ENCODE data around the gene FKBP5.

Gene FKBP5

GRCh38 chr6:35622283-35622682 lies 66.4 kb downstream of the FKBP5 start:
- Histone ChIP-seq H3K36me3 (ENCODE audit: insufficient read depth, low read length) (no peaks in the 10 kb centered on the region), H3K4me2 (ENCODE audit: insufficient read depth, low read length) (no peak overlapping the region), H3K27me3 (ENCODE audit: insufficient read depth, low read length, poor library complexity) (peaks cover 15% of the 10 kb centered on the region), H3K9me3 (ENCODE audit: insufficient read depth, low read length, severe bottlenecking) (no peaks in the 10 kb centered on the region), H2AFZ (ENCODE audit: low read depth, low read length) (no peak overlapping the region), H3K9ac (ENCODE audit: low read depth, low read length) (no peak overlapping the region), H3K4me3 (ENCODE audit: low read depth in 1 of 2, low read length in 2 of 2) (no peak overlapping the region), H4K20me1 (ENCODE audit: insufficient read depth, low read length) (no peaks in the 10 kb centered on the region), H3K4me1 (ENCODE audit: insufficient read depth, low read length) (no peaks in the 10 kb centered on the region), H3K27ac (ENCODE audit: low read length) (no peak overlapping the region), H3K79me2 (ENCODE audit: insufficient read depth, low read length) (no peaks in the 10 kb centered on the region)
- ATAC-seq (ENCODE audit: insufficient read depth, low read depth), result no peak
- TF ChIP-seq CTCF (IDR thresholded peaks at IDR 0.05; ENCODE audit: borderline replicate concordance, extremely low read depth, low read length, poor library complexity, severe bottlenecking) (no peak), EZH2 (IDR thresholded peaks at IDR 0.05; ENCODE audit: borderline replicate concordance, low read depth, low read length, severe bottlenecking) (no peak)
- DNase-seq, result no peak

DNA sequence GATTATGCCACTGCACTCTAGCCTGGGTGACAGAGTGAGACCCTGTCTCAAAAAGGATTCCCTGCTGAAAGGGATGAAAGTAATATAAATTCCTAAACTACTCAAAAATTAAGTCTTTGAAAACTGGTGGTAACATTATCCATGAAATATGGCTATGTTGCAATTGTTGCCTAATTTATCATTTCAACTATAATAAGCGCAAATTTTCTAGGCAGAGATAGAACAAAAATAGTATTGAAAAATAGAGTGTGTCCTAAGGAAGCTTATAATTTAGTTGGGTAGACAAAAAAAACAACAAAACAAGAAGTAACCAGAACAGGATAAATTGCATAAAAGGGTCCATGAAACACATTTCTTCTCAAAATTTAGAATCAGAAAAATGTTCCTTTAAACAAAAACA lies 68.0 kb downstream of the FKBP5 start:
- H3K27ac ChIP-seq (ENCODE audit: low read length), result no peak overlapping the region
- ATAC-seq (ENCODE audit: insufficient read depth, low read depth) (no peak), DNase-seq (no peak)
- H3K36me3 ChIP-seq (ENCODE audit: insufficient read depth, low read length), result no peaks in the 10 kb centered on the region
- H3K27me3 ChIP-seq (ENCODE audit: insufficient read depth, low read length, poor library complexity), result peaks cover 13% of the 10 kb centered on the region
- H3K4me3 ChIP-seq (ENCODE audit: low read depth in 1 of 2, low read length in 2 of 2), result no peak overlapping the region
- H3K79me2 ChIP-seq (ENCODE audit: insufficient read depth, low read length), result no peaks in the 10 kb centered on the region
- H3K9me3 ChIP-seq (ENCODE audit: insufficient read depth, low read length, severe bottlenecking), result no peaks in the 10 kb centered on the region
- no peak for TF ChIP-seq EZH2 (IDR thresholded peaks at IDR 0.05; ENCODE audit: borderline replicate concordance, low read depth, low read length, severe bottlenecking)
- TF ChIP-seq CTCF (IDR thresholded peaks at IDR 0.05; ENCODE audit: borderline replicate concordance, extremely low read depth, low read length, poor library complexity, severe bottlenecking), result no peak
- H2AFZ ChIP-seq (ENCODE audit: low read depth, low read length), result no peak overlapping the region
- H3K4me1 ChIP-seq (ENCODE audit: insufficient read depth, low read length), result no peaks in the 10 kb centered on the region
- H3K9ac ChIP-seq (ENCODE audit: low read depth, low read length), result no peak overlapping the region
- no peak overlapping the region for H3K4me2 ChIP-seq (ENCODE audit: insufficient read depth, low read length)
- no peaks in the 10 kb centered on the region for H4K20me1 ChIP-seq (ENCODE audit: insufficient read depth, low read length)

GRCh38 chr6:35613762-35614161 lies 75.0 kb downstream of the FKBP5 start:
- H3K4me1 ChIP-seq (ENCODE audit: insufficient read depth, low read length), result no peaks in the 10 kb centered on the region
- no peaks in the 10 kb centered on the region for H3K36me3 ChIP-seq (ENCODE audit: insufficient read depth, low read length)
- peaks cover 34% of the 10 kb centered on the region for H3K27me3 ChIP-seq (ENCODE audit: insufficient read depth, low read length, poor library complexity)
- no peak overlapping the region for H3K4me3 ChIP-seq (ENCODE audit: low read depth in 1 of 2, low read length in 2 of 2)
- H3K9ac ChIP-seq (ENCODE audit: low read depth, low read length), result no peak overlapping the region
- H2AFZ ChIP-seq (ENCODE audit: low read depth, low read length), result no peak overlapping the region
- H3K9me3 ChIP-seq (ENCODE audit: insufficient read depth, low read length, severe bottlenecking), result no peaks in the 10 kb centered on the region
- H3K79me2 ChIP-seq (ENCODE audit: insufficient read depth, low read length), result no peaks in the 10 kb centered on the region
- DNase-seq (no peak), ATAC-seq (ENCODE audit: insufficient read depth, low read depth) (no peak)
- H3K27ac ChIP-seq (ENCODE audit: low read length), result no peak overlapping the region
- no peak for TF ChIP-seq CTCF (IDR thresholded peaks at IDR 0.05; ENCODE audit: borderline replicate concordance, extremely low read depth, low read length, poor library complexity, severe bottlenecking)
- no peak for TF ChIP-seq EZH2 (IDR thresholded peaks at IDR 0.05; ENCODE audit: borderline replicate concordance, low read depth, low read length, severe bottlenecking)
- no peak overlapping the region for H3K4me2 ChIP-seq (ENCODE audit: insufficient read depth, low read length)
- H4K20me1 ChIP-seq (ENCODE audit: insufficient read depth, low read length), result no peaks in the 10 kb centered on the region

DNA sequence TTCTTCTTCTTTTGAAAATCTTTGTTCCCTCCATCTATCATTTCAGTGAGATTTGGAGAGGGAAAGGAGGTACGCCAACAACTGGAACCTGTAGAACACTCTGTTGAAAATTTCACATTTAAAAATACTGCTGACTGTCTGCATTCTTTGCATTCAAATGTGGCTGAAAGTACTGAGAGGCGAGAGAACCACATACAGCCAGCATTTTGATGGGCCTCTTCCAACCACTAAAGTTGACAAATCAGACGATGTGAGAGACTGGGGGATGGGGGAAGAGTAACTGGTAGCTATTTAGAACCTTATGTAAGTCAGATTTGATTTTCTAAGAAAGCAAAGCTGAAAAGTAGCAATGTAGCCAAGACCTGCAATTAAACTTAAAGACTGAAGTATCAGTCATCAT lies 77.5 kb downstream of the FKBP5 start:
- peaks cover 25% of the 10 kb centered on the region for H3K27me3 ChIP-seq (ENCODE audit: insufficient read depth, low read length, poor library complexity)
- H3K4me1 ChIP-seq (ENCODE audit: insufficient read depth, low read length), result no peaks in the 10 kb centered on the region
- no peak overlapping the region for H3K4me2 ChIP-seq (ENCODE audit: insufficient read depth, low read length)
- no peak overlapping the region for H3K9ac ChIP-seq (ENCODE audit: low read depth, low read length)
- TF ChIP-seq EZH2 (IDR thresholded peaks at IDR 0.05; ENCODE audit: borderline replicate concordance, low read depth, low read length, severe bottlenecking) (no peak), CTCF (IDR thresholded peaks at IDR 0.05; ENCODE audit: borderline replicate concordance, extremely low read depth, low read length, poor library complexity, severe bottlenecking) (no peak)
- H3K4me3 ChIP-seq (ENCODE audit: low read depth in 1 of 2, low read length in 2 of 2), result no peak overlapping the region
- H3K9me3 ChIP-seq (ENCODE audit: insufficient read depth, low read length, severe bottlenecking), result no peaks in the 10 kb centered on the region
- H3K79me2 ChIP-seq (ENCODE audit: insufficient read depth, low read length), result no peaks in the 10 kb centered on the region
- no peak overlapping the region for H2AFZ ChIP-seq (ENCODE audit: low read depth, low read length)
- no peaks in the 10 kb centered on the region for H3K36me3 ChIP-seq (ENCODE audit: insufficient read depth, low read length)
- no peak overlapping the region for H3K27ac ChIP-seq (ENCODE audit: low read length)
- 0 out of 2 replicates have a peak, but pooled peaks cover 3% of the 10 kb centered on the region for H4K20me1 ChIP-seq (ENCODE audit: insufficient read depth, low read length)
- ATAC-seq (ENCODE audit: insufficient read depth, low read depth), result no peak
- no peak for DNase-seq

Measured in DND-41 (cell line).